K562 treated with DMSO at 1 percent for 12 hours (cell line): ENCODE data around the gene ATF3. TPM values are rescaled to one million over a fixed set of nuclear protein-coding genes. Genes with fewer than 3 reads are reported as not detected.

Experiments used
- total RNA-seq: library from RNA; unstranded; fragments of 300-600 nt; gene quantifications from 2 replicates; pipeline ENCODE4 v1.2.3, GENCODE V29; 2022; ENCODE audit not compliant: insufficient read depth

The ATF3 gene
- total RNA-seq: 28.4 and 38.5 TPM in 2 replicates

DNA sequence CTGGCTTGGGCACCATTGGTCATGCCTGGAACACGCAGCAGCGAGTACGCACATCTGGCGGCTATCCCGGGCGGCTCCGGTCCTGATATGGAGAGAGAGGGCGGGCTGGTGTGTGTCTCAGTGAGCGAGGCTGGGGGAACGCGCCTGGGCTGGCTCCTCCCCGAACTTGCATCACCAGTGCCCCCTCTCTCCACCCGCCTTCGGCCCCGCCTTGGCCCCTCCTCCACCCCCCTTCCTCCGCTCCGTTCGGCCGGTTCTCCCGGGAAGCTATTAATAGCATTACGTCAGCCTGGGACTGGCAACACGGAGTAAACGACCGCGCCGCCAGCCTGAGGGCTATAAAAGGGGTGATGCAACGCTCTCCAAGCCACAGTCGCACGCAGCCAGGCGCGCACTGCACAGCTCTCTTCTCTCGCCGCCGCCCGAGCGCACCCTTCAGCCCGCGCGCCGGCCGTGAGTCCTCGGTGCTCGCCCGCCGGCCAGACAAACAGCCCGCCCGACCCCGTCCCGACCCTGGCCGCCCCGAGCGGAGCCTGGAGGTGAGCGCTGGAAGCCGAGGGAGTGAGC lies at the start of gene ATF3:
Gene ATF3 (plus strand): TSS at position 370 of the 567 bp plus-strand sequence. CDS start 6,261 bp downstream, outside the sequence.

Other genes starting within 250 kb of the ATF3 start
- 7.9 and 16.3 TPM in 2 replicates for gene PACC1, start 193.9 kb upstream of the ATF3 start, total RNA-seq
- gene NENF, start 175.8 kb upstream of the ATF3 start, total RNA-seq: 75.2 and 103 TPM in 2 replicates
- 2.4 and 4.5 TPM in 2 replicates for gene BATF3, start 91.1 kb downstream of the ATF3 start, total RNA-seq
- gene NSL1, start 183.0 kb downstream of the ATF3 start, total RNA-seq: 29.8 and 47.4 TPM in 2 replicates
- 23.1 and 36.7 TPM in 2 replicates for gene TATDN3, start 183.1 kb downstream of the ATF3 start, total RNA-seq
- gene SPATA45, start 238.9 kb downstream of the ATF3 start, total RNA-seq: not detected in 2 replicates
- gene FLVCR1, start 249.5 kb downstream of the ATF3 start, total RNA-seq: 1.7 and 7.7 TPM in 2 replicates